ENCODE results near the gene KCTD5.
"Not testable (repeated sequence)": the region's sequence is repeated elsewhere in the genome, so short reads cannot be mapped to it uniquely, and the experiment has no call there.

KCTD5 gene

DNA sequence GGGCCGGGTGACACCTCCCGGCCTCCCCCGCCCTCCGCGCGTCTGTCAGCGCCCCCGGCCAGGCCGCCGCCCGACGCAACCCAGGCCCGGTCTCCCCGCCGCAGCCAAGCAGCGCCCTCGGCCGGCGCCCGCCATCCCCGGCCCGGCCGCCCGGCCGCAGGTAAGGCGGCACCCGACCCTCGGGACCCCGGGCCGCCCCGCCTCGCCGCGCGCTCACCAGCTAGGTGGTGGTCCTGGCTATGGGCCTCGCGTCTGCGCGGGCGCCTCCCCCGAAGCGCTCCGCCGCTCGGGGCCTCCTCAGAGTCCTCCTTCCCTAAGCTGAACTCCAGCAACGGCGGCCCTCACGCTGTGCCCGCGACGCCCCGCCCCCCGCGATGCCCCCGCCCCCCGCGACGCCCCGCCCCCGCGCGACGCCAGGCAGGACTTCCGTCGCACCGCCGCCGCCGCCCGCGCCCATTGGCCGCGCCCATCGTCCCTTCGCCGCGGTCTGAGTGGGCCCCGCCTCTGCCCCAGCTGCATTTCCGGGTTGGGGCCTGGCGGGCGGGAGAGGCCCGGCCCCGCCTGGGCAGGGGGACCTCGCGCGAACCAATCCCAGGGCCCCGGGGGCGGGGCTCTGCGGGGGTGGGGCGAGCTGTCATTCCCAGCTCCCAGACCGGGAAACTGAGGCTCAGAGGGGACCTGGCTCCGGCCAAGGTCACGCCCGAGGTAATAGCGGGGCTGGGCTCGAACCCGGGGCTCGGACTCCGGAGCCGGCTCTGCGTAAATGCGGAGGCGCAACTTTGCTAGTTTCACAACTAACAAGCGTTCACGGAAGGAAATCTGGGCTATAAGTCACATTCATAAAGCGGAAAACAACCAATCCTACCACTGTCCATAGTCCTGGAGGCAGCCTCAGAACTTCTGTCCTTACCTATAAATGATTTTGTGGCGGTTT, 9.0 kb upstream of the KCTD5 start:
- peak; percentile 94 for DNase-seq (ENCODE audit: low spot score)

DNA sequence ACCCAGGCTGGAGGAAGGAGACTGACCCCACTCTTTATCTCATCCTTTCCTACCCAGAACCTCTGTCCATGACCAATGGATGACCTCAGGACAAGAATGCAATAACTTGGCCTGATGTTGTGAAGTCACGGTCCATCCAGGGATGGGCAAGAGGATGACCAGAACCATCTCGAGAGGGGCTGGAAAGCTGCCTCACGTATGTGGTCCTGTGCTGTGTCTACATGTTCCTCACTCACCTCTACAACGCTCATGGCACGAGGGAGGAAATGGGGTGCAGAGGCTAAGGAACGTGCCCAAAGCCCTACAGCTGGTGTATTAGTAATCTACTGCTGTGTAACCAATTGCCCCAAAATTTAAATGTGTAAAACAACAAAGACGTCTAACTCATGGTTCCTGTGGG, 7.3 kb upstream of the KCTD5 start:
- no peak for DNase-seq (ENCODE audit: low spot score)

DNA sequence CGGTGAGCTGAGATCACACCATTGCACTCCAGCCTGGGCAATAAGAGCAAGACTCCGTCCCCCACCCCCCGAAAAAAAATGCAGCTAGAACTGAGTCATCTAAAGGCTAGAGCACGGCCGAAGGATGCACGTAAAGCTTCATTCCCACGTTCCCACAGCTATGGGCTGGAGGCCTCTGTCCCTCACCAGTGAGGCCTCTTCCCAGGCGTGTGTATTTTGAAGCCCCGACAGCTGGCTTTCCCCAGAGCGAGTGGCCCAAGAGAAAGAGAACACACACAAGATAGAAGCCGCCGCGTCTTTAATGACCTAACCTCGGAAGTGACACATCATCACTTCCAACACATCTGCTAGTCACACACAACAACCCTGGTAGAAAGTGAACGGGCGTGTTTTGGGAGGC, 6.6 kb upstream of the KCTD5 start:
- no peak for DNase-seq (ENCODE audit: low spot score)

GRCh38 chr16:2676937-2677336, 5.4 kb upstream of the KCTD5 start:
- not testable (repeated sequence) for DNase-seq (ENCODE audit: low spot score)

DNA sequence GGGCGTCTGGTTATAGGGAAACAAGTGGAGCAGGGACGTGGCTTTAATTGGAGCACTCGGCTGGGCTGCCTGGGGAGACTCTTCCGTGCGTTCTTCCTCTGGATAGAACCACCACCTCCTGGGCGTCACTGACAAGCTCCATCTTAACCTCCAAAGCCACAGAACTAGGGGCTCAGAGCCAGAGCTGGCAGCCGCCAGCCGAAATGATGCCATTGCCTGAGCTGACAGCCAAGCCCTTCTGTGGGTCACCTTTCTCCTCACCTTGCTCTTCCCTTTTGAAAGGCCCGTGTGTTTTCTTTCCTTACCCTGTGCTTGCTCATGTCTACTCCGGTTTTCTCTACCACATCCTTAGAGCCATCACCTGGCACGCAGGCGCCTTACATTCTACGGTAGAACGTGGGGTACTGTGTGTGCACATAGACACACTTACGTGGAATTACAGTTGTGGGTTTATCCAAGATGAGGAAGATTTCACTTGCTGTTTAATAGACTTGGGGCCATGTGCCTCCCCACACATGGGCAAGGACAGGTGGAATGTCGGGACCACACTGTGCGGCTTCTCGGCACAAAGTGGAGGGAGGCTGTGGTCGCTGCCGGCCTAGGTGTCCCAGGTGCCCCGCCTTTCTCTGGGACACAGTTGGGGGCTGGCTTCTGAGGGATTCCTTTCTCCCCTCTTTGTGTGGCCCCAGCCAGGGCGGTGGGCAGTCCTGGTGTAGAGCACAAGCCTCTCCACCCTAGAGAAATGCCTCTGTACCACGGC, 3.9 kb upstream of the KCTD5 start:
- not testable (repeated sequence) for DNase-seq (ENCODE audit: low spot score)

DNA sequence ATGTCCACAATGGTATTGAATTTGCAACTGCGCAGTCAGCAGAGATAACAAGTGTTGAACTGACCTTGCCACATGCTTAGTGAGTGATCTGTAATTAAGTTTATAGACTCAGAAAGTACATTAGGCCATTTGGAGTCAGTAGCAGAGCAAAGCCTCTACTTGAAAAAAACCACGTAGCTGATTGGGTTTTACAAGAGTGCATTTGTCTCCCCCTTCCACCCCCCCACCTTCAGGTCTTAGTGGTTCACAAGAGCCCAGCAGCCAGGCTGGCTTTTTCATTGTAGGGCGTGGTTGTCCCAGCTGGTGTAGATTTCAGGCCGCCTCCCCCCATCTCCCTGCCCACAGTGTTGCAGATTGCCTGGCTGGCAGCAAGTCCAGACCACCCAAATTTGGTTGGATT, 2.4 kb upstream of the KCTD5 start:
- not testable (repeated sequence) for DNase-seq (ENCODE audit: low spot score)

DNA sequence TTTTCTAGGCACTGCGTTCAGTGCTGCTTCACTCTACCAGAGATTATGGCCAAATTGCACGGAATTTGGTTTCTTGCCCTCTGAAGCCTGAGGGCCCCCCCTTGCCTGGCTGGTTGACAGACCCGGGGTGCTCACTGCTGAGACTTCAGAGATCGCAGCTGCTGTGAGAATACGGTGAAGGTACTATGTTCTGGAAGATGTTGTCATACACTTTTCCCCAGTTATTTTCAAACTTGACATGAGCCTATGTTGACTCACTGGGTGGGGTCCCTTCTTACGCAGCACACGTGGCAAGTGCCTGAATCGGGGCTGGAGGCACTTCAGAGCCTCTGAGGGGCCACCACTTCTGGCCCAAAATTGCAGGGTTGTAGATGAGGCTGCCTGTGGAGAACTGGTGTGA, 2.0 kb upstream of the KCTD5 start:
- not testable (repeated sequence) for DNase-seq (ENCODE audit: low spot score)

DNA sequence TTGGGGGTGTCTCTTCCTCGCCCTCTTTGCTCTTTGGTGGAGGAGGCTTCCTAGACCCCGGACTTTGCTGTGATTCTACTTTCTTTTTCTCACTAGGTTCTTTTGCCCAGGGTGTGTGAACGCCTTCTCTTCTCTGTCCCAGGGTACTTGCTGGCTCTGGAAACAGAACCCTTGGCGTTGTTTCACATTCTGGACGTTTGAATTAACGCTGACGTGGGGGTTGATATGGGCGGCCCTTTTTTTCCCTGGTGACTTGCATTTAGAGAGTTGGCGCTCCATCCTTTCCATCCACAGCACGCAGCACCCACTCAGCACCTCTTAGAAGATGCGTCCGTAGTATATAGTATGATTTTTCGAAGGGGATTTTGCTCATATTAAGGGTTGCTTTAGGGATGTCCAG, 718 bp downstream of the KCTD5 start:
- not testable (repeated sequence) for DNase-seq (ENCODE audit: low spot score)

DNA sequence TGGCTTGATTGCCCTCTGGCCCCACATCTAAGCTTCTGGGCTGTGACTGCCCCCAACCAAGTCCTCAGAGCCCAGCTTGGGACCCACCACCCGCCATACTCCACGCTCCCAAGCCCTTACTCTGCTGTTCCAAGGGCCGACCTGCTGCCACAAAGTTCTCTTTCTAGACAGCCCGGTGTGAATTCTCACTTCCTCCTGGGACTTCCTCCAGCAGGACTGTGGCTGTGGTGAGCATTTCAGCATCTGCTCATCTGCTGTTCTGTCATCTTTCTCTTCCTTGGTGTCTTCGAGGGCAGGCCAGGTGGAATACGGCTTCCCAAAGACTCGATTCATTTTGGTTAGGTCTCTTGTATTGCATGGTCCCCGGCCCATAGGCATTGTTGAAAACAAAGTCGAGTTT, 3.8 kb downstream of the KCTD5 start:
- DNase-seq (ENCODE audit: low spot score) = not testable (repeated sequence)

DNA sequence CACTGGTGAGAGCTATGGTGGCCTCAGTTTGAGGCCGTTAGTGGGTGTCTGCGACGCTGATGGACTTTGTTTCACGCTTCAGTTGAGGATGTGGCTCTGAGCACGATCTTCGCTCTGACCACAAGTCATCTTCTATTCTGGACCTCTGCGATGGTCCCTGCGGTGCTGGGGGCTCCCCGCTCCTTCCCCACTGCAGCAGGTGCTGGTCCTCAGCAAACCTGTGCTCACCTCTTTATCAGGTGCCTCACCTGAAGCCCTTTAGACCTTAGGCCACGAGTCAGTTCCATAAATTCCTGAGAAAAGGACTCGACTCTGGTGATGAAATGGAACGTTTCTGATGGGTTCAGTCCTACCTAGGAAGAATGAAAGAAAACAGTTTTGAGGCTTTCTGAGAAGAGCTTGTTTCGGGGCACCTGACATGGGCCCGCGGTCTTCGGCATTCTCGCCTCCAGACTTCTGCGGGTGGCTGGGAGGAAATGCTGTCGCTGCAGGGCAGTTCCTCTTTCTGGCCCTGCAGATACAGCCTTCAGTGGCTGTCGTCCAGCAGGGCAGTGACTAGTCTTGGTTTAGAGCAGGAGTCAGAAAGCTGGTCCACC, 4.7 kb downstream of the KCTD5 start:
- no peak for DNase-seq (ENCODE audit: low spot score)

- DNase-seq (ENCODE audit: low spot score) = no peak
These were observed 5.4 kb downstream of the KCTD5 start for GRCh38 chr16:2687531-2688308.

DNA sequence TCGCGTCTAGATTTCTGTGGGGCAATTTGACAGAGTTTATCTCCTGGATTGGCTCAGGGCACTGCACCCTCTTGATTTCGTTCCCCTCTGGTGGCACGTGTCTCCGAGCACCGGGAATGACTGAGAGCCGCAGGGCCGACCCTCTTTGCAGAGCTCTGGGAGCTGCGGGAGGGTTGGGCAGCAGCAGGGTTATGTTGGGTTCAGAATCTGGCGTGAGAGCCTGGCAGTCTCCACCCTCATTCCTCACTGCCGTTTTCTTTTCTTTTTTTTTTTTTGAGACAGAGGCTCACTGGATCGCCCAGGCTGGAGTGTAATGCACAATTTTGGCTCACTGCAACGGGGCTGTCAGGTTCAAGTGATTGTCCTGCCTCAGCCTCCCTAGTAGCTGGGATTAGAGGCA, 7.1 kb downstream of the KCTD5 start:
- DNase-seq (ENCODE audit: low spot score) = not testable (repeated sequence)

GRCh38 chr16:2689968-2690801, 7.9 kb downstream of the KCTD5 start:
- no peak for DNase-seq (ENCODE audit: low spot score)

DNA sequence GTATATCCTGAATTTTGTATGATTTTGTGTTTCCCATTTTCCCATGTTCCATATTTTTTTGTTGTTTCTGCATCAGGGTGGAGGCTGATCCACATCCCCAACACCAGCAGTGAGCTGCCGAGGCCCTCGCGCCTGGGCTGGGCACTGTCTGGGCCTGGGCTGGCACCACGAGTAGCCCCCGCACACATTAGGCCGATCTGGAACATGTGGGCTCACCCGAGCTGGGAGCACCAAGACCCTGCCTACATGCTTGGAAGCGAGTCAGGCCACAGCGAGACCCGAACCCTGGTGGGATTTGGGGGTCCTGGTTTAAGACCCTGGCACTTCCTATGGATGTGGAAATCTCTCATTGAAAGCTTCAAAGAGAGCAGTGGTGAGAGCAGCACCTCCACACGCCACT, 8.5 kb downstream of the KCTD5 start:
- DNase-seq (ENCODE audit: low spot score) = no peak

DNA sequence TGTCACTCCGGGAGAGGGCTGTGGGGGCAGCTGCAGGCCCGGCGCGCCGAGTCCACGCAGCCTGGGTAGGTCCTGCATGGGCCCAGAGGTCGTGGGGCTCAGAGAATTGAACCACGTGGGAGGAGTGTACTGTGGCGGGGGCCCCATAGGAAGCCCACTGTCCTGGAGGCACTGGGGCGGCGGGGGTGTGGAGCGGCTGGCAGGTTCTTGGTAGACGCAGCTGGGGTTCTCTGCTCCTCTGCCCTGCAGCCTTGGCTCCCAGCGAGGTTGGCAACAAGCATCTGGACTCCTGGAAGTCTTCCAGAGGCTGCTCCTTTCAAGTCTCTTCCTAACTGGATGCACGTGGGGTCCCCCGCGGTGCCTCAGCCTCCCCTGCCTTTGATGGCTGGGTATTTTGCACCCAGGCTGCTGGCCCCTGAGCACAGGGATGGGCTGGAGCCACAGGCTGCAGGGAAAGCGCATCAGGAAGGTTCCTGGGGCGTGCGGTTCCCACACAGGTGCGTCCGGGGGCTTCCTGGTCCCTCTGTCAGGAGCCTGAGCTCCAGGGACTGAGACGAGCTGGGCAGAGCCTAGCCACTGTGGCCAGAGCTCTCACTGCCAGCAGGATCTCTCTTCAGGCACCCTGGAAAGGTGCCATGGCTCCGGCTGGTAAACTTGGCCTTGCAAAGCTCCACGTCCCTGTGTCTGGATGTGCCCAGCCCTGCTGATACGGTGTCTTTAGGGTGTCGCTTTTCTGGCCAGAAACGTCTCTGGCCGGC, 9.3 kb downstream of the KCTD5 start:
- DNase-seq (ENCODE audit: low spot score) = no peak

DNA sequence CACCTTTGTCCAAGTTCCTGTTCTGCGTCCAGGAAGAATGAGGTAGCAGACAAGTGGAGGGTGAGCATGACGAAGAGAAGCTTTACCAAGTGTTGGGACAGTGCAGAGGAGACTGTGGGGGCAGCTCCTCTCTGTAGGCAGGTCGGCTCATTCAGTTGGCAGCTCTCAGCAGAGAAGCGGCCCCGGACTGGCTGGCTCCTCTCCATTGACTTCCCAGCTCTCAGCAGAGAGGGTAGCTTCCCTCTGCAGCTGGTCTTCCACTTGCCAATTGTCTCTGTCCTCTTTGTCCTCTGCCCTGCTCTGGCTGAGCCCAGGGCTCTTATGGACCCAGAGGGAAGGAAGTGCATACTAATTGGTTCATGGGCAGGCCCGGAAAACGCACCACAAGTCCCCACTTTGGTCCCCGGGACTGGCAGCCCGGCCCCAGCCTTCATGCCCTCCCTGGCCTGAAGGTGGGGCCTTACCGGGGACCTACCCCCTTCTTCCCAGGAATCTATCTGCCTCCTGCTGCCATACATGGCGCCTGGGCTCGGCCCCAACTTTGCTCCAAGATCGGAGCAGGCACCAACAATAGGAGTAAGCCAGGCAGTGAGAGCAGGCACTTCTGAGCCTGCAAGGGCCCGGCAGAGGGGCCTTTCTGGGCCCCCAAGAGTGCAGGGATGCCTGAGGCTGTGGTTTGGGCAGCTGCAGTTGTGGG, 10.1 kb downstream of the KCTD5 start:
- DNase-seq (ENCODE audit: low spot score) = no peak

- DNase-seq (ENCODE audit: low spot score) = no peak
These were observed 10.8 kb downstream of the KCTD5 start for GRCh38 chr16:2692948-2693651.

GRCh38 chr16:2696601-2697250, 14.4 kb downstream of the KCTD5 start:
- not testable (repeated sequence) for DNase-seq (ENCODE audit: low spot score)
